ENCODE data around the gene SLC6A20.

Gene SLC6A20

DNA sequence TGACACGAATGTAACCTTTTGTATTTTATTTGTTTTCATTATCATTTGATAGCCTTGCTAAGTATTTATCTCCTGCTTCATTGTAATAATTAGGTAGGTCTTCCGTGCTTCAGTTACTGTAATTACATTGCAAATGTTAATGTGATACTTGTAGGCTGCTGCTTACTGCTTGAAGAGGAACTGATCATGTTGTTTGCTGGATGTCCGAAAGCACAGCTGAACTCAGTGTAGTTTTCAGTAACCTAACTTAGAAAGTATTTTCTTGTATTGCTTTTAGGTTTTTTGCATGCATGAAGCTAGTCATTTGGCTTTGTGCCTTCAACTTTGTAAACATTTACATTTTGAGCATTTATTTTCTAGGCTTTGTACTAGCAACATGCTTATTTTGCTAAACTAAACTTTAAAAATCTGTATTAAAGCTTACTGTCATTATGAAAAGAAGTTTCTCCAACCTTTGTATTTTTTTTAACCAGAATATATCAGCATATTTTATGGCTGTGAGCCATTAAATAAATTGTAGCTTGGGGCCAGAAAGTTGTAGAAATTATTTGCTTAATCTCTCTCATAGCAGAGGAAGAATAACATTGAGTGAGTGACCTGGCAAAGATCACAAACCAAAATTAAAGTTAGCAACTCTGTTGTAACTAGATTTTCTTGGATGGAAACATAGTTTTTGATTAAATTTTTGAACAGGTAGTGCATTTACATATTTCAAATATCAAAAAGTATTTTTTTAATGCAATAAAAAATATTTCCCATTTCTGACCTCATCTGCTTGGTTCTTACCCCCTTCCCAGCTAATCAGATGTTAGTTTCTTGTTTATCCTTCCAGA lies 76.5 kb downstream of the SLC6A20 start:
- no peak for DNase-seq (ENCODE audit: low spot score)

DNA sequence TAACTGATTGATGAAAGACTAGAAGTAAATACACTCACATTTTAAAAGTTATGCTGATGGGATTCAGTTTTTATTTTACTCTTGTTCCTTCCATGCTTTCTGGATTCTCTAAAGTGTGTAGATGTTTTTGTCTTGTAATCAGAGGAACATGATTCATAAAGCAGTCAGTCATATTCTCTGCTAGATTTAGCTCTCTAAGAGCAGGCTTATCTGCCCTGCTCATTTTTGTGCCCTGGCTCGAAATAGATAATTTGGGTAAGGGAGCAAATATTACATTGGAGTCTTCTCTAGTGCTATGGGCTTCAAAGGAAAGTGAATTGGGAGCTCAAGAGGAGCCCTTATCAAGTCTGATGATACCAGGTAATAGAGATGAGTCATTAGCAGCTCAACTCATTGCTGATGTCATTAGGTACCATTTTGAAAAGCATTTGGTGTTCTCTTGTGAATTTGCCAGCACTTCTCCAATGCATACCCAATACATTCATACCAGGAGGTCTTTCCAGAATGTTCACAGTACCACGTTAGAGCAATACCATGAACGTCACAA lies 79.5 kb downstream of the SLC6A20 start:
- DNase-seq (ENCODE audit: low spot score), result no peak

DNA sequence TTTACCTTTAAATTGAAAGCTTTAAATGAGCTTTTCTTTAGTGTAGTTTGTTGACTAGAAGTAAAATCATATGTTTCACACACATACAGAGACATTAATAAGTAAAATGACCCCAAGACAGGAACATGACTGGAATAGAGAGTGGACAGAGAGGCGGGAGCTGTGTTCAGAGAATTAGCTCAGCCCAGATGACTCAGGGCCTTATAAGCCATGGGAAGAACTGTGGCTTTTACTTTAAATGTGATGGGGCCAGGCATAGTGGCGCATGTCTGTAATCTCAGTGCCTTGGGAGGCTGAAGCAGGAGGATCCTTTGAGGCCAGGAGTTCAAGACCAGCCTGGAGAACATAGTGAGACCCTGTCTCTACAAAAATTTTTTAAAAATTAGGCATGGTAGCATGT lies 80.4 kb downstream of the SLC6A20 start:
- no peak for DNase-seq (ENCODE audit: low spot score)

DNA sequence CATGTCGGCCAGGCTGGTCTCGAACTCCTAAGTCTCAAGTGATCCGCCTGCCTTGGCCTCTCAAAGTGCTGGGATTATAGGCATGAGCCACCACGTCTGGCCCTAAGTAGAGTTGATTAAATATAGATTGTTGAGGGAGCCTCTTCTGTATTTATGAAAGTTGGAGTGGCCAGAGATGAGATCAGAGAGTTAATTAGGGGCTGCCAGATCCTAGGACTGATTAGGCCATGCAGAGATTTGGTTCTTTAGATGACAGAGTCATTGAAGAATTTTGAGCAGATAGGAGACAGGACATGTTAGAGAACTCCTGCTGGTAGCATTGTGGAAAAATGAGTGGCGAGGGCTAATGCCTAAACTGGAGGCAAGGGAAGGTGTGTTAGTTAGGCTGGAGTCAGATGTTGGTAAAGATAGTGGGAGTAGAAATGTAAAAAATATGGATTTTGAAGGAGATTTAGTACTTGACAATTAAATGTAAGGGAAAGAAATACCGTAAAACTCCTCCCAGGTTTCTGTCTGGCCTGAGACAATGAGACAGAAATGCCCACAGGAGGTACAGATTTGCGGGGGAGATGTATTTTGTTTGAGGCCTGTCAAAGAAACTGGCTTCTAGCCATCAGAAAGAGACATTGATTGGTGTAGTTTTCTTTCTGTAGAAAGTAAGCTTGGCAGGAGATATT lies 83.8 kb downstream of the SLC6A20 start:
- no peak for DNase-seq (ENCODE audit: low spot score)

DNA sequence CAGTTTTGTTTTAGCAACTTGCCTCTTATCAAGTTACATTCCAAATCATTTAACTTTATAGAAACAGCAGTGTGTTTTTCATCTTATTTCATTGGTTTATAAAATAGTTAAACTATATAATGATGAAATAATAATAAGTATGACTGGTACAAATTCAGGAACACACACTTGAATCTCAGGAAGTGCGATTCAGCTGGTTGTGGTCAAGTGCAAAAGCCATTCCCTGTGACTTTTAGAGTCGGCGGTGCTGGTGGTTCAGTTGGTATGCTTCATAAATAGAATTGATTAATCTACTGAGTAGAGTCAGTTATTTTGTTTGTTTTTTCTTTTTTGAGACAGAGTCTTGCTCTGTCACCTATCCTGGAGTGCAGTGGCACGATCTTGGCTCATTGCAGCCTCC lies 84.4 kb downstream of the SLC6A20 start:
- no peak for DNase-seq (ENCODE audit: low spot score)

DNA sequence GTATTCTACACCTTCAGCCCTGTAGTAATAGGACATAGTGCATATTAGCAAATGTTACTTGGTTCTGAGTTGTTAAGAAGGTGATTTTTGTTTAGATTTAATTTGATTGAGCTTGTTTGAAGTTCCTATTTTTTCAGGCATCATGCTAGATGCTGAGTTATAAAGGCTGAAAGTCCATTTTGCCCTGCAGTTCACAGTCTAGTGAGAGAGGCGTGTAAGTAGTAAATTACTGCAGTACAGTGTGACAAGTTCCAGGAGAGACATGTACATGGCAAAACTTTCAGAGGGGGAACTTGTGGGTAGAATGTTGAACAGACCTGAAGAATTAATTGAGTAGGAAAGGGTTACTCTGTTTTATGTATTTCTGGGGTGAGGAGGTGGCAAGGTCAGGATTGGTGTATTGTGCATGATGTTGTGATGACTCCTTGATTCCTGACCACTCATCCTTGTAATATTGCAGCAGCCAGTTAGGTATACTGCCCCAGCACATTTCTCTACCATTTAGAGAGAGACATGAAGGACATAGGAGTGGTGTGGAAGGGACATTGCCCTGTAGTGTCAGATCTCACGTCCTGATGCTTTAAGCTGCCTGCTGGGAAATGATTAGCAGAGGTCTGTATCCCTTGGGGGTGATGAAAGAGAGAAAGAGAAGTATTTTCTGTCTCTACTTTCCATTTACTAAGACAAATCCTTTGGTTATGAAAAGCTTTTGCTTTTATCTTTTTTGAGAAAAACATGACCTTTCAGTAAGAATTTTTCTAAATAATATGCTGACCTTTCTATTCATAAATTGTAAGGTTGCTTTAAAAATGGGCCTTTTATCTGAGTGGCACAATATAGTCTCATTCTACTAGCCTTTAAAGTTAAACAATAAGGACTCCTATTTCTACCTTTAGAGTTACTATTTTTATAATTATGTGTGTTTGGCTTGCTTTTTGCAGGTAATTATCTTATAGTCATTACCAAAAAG lies 90.2 kb downstream of the SLC6A20 start:
- no peak for DNase-seq (ENCODE audit: low spot score)
